ACC112 (cell line): ENCODE results near the gene ZNF511.

Experiments used
- H2AFZ ChIP-seq: fragments of 200-600 bp; sonication (generic); one replicate; pipeline ENCODE4 v1.6.0; 2017; ENCODE audit warnings: antibody characterized with exemption, low read length; ENCODE audit not compliant: unreplicated experiment
- H3K27ac ChIP-seq: fragments of 200-600 bp; sonication (generic); 2 replicates; pipeline ENCODE4 v1.5.1; 2014; ENCODE audit warnings: low read depth, mild to moderate bottlenecking, antibody characterized with exemption, low read length, moderate library complexity
- H3K27me3 ChIP-seq: fragments of 200-600 bp; sonication (generic); 2 replicates; pipeline ENCODE4 v1.6.1; 2014; ENCODE audit warnings: mild to moderate bottlenecking, antibody characterized with exemption, low read length, moderate library complexity, mixed read lengths; ENCODE audit not compliant: insufficient read depth
- H3K36me3 ChIP-seq: fragments of 200-600 bp; sonication (generic); 2 replicates; pipeline ENCODE4 v1.6.1; 2016; ENCODE audit warnings: mild to moderate bottlenecking, antibody characterized with exemption, low read length, moderate library complexity, mixed read lengths; ENCODE audit not compliant: insufficient read depth
- H3K4me1 ChIP-seq: fragments of 200-600 bp; sonication (generic); one replicate; pipeline ENCODE4 v1.6.1; 2016; ENCODE audit warnings: low read length, mixed read lengths; ENCODE audit not compliant: insufficient read depth, unreplicated experiment, control insufficient read depth
- H3K4me3 ChIP-seq: fragments of 200-600 bp; sonication (generic); 2 replicates; pipeline ENCODE4 v1.5.1; 2014; ENCODE audit warnings: mild to moderate bottlenecking, low read depth, low read length
- H3K79me2 ChIP-seq: fragments of 200-600 bp; sonication (generic); one replicate; pipeline ENCODE4 v1.6.0; 2016; ENCODE audit warnings: low read length; ENCODE audit not compliant: control insufficient read depth, unreplicated experiment, insufficient read depth

The ZNF511 gene

DNA sequence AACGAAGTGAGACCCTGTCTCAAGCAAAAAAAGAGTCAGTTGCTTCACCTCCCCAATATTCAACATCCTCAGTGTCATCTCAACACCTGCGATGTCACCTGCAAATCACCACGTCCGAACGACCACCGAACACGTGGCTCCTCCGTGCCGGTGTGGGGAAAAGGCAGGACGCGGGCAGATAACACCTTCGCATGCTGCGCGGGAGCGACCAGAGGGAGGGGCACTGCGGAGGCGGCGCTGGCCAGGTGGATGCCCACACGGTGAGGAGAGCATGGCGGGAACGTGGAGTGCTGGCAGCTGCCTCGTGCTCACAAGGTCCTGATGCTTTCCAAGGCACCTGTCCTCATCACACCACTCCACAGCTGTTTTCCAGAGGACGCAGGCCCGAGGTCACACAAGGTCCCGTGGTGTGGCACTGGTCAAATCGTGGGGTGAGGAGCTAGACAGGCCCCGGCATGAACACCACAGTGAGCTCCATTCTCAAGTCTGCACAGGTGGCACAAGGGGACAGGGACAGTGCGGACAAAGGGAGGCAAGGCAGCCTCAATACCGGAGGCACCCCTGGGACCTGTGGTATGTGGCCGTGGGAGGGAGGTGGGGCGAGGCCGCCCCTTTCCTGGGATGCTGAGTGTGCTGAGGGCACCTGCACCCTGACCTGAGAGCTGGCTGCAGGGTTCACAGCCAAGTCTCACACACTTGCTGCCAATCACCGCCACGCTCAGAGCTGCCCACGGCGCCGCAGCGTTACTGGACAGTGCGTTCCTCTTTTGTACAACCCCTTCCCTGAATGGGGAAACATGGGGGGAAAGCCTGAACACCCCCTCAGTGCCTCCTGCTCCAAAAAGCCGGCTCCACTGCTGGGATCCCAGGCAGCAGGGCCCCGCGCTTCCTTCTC lies 13.0 kb upstream of the ZNF511 start:
- no peaks in the 10 kb centered on the region for H3K79me2 ChIP-seq
- peaks cover 27% of the 10 kb centered on the region for H3K36me3 ChIP-seq
- H3K27me3 ChIP-seq: no peaks in the 10 kb centered on the region
- H3K27ac ChIP-seq: no peak overlapping the region
- H3K4me1 ChIP-seq: peaks cover 21% of the 10 kb centered on the region
- H3K4me3 ChIP-seq: no peak overlapping the region
- no peak overlapping the region for H2AFZ ChIP-seq

DNA sequence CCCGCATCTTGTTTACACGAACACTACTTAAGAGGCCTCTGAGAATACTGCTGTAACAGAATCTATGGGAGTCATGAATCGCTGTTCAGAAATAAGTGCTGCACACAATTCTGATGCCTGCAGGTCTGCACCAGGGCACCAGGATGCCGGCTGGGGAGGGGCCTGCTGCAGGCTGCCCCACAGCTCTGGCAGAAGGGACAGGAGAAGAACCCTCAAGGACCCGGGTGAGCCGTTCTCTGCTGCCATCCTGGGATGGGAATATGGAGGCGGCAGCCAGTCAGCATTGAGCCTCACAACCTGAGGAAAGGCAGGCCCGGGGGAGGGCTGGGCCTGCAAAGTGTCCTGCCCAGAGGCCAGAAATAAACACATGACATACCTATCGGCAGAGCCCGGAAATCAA lies 11.2 kb upstream of the ZNF511 start:
- Histone ChIP-seq H2AFZ (no peak overlapping the region), H3K79me2 (no peaks in the 10 kb centered on the region), H3K36me3 (peaks cover 27% of the 10 kb centered on the region; the same call in 1 of the 2 replicates), H3K4me3 (no peak overlapping the region), H3K4me1 (peaks cover 19% of the 10 kb centered on the region), H3K27me3 (no peaks in the 10 kb centered on the region), H3K27ac (no peak overlapping the region)

DNA sequence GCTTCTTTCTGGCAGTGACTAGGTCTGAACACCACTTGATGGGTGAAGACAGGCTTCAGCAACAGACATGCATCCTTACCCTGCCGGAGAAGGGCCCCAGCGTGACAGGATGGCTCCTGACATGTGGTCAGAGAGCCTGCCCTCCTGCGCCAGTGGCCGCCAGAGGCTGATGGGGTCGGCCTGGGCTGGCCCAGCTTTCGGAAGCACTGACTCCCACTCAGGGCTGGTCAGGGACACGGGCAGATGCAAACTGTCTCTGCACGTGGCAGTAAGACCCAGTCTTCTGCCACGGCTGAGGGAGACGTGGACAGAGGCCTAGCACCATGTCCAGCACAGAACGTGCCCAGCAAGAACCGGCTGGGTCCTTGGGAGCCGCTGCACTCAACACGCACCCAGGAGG lies 10.2 kb upstream of the ZNF511 start:
- H3K27me3 ChIP-seq: no peaks in the 10 kb centered on the region
- peaks cover 27% of the 10 kb centered on the region; the same call in 1 of the 2 replicates for H3K36me3 ChIP-seq
- H3K4me1 ChIP-seq: peaks cover 11% of the 10 kb centered on the region
- no peak overlapping the region for H2AFZ ChIP-seq
- H3K79me2 ChIP-seq: peaks cover 9% of the 10 kb centered on the region
- no peak overlapping the region for H3K27ac ChIP-seq
- no peak overlapping the region for H3K4me3 ChIP-seq

DNA sequence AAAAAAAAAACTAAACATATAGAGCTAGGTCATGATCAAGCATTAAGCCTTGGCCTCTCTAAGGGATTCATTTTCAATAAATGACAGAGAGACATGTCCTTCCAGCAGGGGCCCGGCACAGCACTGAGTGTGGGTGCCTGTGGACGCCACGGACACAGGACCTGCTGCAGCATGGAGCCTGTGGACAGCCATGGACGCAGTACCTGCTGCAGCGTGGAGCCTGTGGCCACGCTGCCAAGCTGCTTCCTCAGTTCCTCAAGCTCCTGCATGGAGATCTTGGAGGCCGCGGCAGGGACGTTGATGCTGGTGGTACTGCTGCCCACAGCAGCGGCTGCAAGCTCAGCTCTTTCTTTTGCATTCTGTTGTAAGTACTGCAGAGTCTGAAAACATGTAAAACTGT lies 9.5 kb upstream of the ZNF511 start:
- H3K4me3 ChIP-seq: no peak overlapping the region
- H3K36me3 ChIP-seq: peaks cover 27% of the 10 kb centered on the region; the same call in 1 of the 2 replicates
- no peaks in the 10 kb centered on the region for H3K27me3 ChIP-seq
- H3K79me2 ChIP-seq: peaks cover 17% of the 10 kb centered on the region
- no peak overlapping the region for H2AFZ ChIP-seq
- H3K4me1 ChIP-seq: peaks cover 4% of the 10 kb centered on the region
- no peak overlapping the region for H3K27ac ChIP-seq

DNA sequence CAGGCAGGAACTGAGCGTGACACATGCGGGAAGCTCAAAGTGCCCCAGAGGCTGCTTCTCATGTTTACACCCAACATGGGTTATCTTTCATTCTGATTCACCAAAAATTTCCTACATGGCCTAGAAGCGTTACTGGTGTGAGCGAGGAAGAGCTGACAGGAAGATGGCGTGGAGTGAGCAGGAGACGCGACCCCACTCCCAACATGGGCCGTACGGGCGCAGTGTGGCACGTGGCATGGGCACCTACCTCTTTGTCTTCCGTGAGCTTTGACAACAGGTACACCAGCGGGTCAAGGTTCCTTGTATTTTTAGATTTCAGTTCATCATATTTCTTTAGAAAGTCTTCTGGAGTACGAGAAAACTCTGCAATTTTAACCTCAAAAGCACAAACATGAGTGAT lies 9.0 kb upstream of the ZNF511 start:
- H3K27me3 ChIP-seq: no peaks in the 10 kb centered on the region
- H2AFZ ChIP-seq: no peak overlapping the region
- peaks cover 18% of the 10 kb centered on the region for H3K79me2 ChIP-seq
- H3K27ac ChIP-seq: no peak overlapping the region
- H3K4me1 ChIP-seq: no peaks in the 10 kb centered on the region
- H3K4me3 ChIP-seq: no peak overlapping the region
- H3K36me3 ChIP-seq: peaks cover 27% of the 10 kb centered on the region; the same call in 1 of the 2 replicates

DNA sequence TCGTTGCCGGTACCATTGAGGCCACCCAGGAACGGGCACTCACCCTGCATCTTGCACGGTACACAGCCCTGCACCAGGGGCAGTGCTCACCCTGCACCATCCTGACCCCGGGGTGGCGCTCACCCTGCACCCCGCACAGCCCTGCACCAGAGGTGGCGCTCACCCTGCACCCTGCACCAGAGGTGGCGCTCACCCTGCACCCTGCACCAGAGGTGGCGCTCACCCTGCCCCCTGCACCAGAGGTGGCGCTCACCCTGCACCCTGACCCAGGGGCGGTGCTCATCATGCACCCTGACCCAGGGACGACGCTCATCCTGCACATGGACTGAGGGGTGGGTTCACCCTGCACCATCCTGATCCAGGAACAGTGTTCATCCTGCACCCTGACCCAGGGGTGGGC lies 6.5 kb upstream of the ZNF511 start:
- peaks cover 34% of the 10 kb centered on the region for H3K79me2 ChIP-seq
- H3K4me1 ChIP-seq: peaks cover 2% of the 10 kb centered on the region
- H3K4me3 ChIP-seq: no peak overlapping the region
- peaks cover 22% of the 10 kb centered on the region; the same call in 1 of the 2 replicates for H3K36me3 ChIP-seq
- H2AFZ ChIP-seq: no peak overlapping the region
- H3K27me3 ChIP-seq: no peaks in the 10 kb centered on the region
- H3K27ac ChIP-seq: no peak overlapping the region

DNA sequence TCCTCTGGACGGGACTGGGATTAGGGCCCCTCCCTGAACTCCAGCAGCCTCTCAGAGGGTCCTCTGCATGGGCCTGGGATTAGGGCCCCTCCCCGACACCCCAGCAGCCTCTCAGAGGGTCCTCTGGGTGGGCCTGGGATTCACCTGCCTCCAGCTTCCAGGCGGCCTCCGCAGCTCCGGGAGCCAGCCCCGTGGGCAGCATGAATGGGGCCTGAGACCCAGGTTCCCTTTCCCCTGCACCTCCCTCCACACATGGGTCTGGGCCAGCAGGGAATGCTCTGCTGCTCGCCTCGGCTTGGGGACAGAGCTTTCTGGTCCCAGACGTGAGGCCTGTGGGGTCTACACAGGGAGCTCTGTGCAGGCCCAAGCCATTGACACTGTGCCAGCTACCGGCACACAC lies 5.5 kb upstream of the ZNF511 start:
- peaks cover 6% of the 10 kb centered on the region for H3K4me1 ChIP-seq

DNA sequence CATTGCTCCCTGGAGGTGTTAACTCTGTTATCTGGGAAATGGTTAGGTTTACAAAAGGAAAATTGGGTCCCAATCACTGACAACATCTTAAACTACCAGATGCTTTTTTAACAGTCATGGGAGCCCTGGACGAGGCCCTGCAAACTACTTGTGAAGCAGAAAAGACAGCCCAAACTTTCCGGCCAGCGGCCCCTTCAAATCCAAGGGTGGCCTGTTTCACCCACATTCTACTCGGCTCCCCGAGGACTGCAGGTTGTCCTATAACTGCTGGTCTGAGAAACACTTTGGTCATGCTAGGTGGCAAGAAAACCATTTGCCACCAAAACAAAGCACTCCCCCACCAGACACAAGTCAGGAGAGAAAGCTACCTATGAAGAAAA lies 2.6 kb upstream of the ZNF511 start:
- H3K4me3 ChIP-seq: no peak overlapping the region
- H3K27ac ChIP-seq: no peak overlapping the region

More for the DNA sequence above, 5.5 kb upstream of the ZNF511 start:
- Histone ChIP-seq H2AFZ (no peak overlapping the region), H3K79me2 (peaks cover 43% of the 10 kb centered on the region), H3K27ac (no peak overlapping the region), H3K27me3 (no peaks in the 10 kb centered on the region), H3K36me3 (peaks cover 15% of the 10 kb centered on the region; the same call in 1 of the 2 replicates), H3K4me3 (no peak overlapping the region)

DNA sequence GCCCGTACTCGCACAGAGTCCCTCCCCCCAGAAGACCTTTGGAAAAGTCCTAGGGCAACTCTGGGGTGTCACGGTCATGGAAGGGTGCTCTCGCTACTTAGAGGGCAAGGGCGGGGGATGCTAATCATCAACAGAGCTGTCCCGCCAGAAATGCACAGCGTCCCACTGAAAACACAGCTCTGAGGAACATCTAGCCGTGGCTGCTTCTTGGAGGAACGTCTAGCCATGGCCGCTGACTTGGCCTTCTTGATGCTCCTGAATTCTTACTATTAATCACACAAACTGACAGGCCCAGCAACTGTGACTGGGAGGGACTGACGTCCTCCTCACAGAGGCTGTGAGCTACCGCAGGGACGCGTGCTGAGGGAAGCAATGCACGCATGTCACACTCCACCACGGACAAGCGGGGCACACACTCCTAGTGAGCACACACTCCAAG lies 1.8 kb upstream of the ZNF511 start:
- peak overlapping the region; percentile 91; the same call in 1 of the 2 replicates for H3K4me3 ChIP-seq
- H3K27me3 ChIP-seq: no peaks in the 10 kb centered on the region
- H3K27ac ChIP-seq: no peak overlapping the region
- peaks cover 45% of the 10 kb centered on the region for H3K79me2 ChIP-seq
- peaks cover 3% of the 10 kb centered on the region; the same call in 1 of the 2 replicates for H3K36me3 ChIP-seq
- H2AFZ ChIP-seq: no peak overlapping the region
- peaks cover 6% of the 10 kb centered on the region for H3K4me1 ChIP-seq

More for the DNA sequence above, 2.6 kb upstream of the ZNF511 start:
- Histone ChIP-seq H3K27me3 (no peaks in the 10 kb centered on the region), H3K79me2 (peaks cover 45% of the 10 kb centered on the region), H2AFZ (no peak overlapping the region), H3K36me3 (peaks cover 3% of the 10 kb centered on the region; the same call in 1 of the 2 replicates), H3K4me1 (peaks cover 6% of the 10 kb centered on the region)

DNA sequence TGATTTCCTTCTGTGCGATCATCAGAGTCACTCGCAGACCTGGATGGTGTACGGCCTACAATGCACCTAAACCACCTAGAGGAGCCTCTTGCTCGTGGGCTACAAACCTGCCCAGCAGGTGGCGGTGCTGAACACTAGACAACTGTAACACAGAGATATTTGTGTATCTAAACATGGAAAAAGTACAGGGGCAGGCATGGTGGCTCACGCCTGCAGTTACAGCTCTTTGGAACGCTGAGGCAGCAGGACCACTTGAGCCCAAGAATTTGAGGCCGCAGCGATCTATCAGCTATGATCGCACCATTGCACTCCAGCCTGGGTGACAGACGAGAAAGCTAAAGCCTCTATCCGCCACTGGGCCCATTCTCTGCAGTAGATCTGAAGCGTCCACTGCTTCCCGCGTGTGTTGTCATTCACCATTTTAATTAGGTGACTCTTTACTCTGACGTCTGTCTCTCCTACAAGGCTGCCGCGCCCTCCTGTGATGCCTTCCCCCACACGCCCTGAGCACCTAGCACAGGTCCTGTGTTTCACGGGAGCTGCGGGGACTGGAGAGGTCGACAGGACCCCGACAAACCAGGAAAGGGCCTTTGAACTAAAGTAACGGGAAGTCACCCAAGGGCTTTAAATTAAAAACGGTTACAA lies 816 bp upstream of the ZNF511 start:
- Histone ChIP-seq H3K27ac (peak overlapping the region; percentile 89), H3K36me3 (peaks cover 3% of the 10 kb centered on the region; the same call in 1 of the 2 replicates), H3K79me2 (peaks cover 42% of the 10 kb centered on the region), H3K4me1 (peaks cover 6% of the 10 kb centered on the region), H2AFZ (peak overlapping the region; percentile 65), H3K27me3 (no peaks in the 10 kb centered on the region), H3K4me3 (peak overlapping the region; percentile 91)
